ENCODE data around the gene MAPKAPK2.

DNA sequence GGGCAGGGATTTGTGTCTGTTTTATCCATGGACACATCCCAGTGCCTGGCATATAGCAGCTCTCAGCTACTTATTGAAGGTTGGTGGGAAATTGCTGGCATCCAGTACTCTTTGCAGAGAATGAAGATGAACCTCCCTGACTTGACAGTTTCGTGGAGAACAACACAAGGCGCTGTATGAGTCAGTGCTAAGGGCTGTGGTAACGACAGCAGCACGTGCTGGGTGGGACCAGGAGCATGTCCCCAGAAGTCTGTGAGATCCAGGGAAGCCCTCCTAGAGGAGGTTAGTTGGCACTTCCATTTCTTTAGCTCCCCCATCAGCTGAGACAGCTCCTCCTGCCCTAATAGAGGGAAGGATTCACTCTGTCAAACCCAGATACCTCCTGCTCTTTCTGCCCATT lies 60.0 kb downstream of the MAPKAPK2 start:
- TF ChIP-seq, protein P1, sequence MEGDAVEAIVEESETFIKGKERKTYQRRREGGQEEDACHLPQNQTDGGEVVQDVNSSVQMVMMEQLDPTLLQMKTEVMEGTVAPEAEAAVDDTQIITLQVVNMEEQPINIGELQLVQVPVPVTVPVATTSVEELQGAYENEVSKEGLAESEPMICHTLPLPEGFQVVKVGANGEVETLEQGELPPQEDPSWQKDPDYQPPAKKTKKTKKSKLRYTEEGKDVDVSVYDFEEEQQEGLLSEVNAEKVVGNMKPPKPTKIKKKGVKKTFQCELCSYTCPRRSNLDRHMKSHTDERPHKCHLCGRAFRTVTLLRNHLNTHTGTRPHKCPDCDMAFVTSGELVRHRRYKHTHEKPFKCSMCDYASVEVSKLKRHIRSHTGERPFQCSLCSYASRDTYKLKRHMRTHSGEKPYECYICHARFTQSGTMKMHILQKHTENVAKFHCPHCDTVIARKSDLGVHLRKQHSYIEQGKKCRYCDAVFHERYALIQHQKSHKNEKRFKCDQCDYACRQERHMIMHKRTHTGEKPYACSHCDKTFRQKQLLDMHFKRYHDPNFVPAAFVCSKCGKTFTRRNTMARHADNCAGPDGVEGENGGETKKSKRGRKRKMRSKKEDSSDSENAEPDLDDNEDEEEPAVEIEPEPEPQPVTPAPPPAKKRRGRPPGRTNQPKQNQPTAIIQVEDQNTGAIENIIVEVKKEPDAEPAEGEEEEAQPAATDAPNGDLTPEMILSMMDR (IDR thresholded peaks at IDR 0.05): no peak
- TF ChIP-seq FOXJ3 (CRISPR knock-in tag; IDR thresholded peaks at IDR 0.05) (no peak), RCOR1 (IDR thresholded peaks at IDR 0.05; ENCODE audit: low read length) (no peak), EZH2phosphoT487 (IDR thresholded peaks at IDR 0.05; ENCODE audit: borderline replicate concordance, low read depth) (no peak), RAD21 (IDR thresholded peaks at IDR 0.05; ENCODE audit: low read length) (no peak)
- TF ChIP-seq, protein P2, sequence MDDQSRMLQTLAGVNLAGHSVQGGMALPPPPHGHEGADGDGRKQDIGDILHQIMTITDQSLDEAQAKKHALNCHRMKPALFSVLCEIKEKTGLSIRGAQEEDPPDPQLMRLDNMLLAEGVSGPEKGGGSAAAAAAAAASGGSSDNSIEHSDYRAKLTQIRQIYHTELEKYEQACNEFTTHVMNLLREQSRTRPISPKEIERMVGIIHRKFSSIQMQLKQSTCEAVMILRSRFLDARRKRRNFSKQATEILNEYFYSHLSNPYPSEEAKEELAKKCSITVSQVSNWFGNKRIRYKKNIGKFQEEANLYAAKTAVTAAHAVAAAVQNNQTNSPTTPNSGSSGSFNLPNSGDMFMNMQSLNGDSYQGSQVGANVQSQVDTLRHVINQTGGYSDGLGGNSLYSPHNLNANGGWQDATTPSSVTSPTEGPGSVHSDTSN (IDR thresholded peaks at IDR 0.05): no peak

Measured in SK-N-SH (cell line).